Right hindlimb (tissue), 1 donor: Measurements from ENCODE around the gene CAMK2A.

Experiments used
- DNase-seq: peaks from one replicate; pipeline ENCODE4 v3.0.0-alpha.2; 2018

The CAMK2A gene

DNA sequence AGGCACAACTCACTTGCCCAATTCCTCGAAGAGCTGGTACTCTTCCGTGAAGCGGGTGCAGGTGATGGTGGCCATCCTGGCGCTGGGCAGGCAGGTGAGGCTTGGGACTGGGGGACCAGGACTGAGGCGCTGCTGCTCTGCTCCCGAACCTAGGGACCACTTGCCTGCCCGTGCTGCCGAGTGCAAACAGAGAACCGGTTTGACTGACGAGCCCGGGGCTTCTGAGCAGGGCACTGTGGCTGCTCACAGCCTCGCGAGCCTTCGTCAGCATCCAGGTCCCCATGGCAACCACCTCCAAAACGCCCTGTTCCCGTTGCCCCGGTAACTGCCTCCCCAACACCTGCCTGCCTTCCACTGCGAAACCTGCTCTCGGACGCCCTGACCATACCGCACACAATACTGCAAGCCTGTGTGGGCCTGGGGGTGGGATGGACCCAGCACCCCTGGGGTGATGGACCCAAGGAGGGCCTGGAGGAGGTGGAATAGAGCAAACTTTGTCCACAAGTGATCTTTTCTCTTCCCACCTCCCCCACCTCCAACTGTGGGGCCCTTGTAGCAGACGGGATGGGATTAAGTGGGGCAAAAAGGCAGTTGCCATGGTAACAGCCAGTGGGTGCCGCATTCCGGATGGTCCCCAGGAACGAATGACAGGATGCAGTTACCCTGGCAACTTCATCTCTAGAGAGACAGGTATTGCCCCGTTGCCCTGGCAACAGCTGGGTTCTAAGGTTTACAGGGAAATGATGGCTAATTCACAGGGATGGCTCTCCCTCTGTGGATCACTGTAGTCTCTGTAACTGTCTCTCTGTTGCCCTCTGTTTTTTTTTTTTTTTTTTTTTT is at the start of gene CAMK2A:
CAMK2A (minus strand) TSS at position 223 of the 840 bp plus-strand sequence; CDS start at position 75, 148 bp downstream.
- no peak for DNase-seq

DNA sequence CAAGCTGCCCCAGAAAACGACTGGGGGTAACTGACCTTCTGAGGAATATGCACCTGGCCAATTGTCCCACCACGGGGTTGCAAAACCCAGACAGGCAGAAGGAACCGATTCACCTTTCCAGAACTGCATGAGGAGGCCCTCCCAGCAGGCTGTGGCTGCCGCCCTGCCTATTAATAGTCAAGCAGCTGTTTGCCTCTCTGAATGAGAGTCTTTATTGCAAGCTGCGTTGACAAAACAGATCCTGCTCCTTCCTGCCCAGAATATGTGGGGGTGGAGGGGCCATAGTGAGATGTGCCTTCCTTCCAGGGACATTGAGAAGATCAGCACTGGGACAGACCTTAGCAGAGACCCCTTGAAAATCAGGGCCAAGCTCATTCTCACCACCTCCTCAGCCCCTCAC is 49.6 kb upstream of the CAMK2A start:
- DNase-seq, result peak; percentile 64

- no peak for DNase-seq
Observed at GRCh38 chr5:150338546-150338945, 49.0 kb upstream of the CAMK2A start.

GRCh38 chr5:150335778-150336177 is 46.2 kb upstream of the CAMK2A start:
- no peak for DNase-seq

DNA sequence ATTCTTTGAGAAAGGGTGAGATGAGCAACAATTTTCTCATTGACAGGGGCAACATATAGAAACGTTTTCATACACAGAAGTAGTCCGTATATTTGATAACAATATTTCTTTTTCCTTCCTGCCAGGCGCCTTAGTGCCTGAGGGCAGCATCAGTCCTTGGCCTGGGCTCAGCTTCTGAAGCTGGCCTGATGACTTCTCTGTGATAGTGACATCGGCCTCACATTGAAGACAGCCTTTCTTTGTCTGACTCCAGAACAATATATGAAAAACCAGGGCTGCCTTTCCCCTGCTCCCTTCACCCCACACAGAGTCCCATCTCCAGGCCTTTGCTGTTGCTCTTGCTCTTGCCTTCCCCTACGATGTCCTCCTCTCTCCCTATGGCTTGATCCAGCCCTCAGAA is 43.8 kb upstream of the CAMK2A start:
- DNase-seq, result no peak

GRCh38 chr5:150329881-150330876 is 40.6 kb upstream of the CAMK2A start:
- DNase-seq, result no peak

DNA sequence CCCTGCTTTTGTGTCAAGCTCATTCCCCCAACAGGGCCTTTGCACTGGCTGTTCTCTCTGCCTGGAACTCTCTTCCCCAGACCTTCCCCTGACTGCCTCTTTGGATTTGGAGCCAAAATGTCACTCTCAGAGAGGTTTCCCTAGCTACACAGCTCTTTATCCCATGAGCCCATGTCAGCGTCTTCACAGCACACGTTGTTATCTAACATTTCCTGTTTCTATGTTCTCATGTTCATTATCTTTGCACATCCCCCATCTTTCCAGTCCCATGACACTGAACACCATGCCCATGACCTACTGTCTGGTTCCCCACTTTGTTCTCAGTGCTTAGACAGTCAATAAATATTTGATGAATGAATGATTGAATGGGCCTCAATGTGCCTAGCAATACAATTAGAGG is 39.5 kb upstream of the CAMK2A start:
- DNase-seq, result no peak

- no peak for DNase-seq
Observed at GRCh38 chr5:150328515-150328914, 38.9 kb upstream of the CAMK2A start.

DNA sequence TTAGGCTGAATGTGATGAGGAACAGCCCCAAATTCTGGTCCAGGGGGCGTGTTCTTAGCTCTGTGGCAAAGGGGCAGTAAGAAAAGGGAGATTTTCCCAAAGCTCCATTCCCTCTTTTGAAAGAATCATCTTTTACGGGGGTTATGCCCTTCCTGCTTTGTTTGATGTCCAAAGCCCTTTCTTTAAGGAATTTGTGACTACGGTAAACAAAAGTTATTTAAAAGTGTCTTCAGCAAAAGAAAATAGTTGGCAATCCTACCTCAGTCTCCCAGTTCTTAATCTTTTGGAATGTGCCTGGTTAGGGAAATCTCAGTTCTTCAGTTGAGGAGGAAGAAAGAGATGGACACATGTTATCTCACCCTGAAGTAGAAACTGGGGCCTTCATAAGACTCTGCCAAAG is 37.6 kb upstream of the CAMK2A start:
- no peak for DNase-seq

- DNase-seq, result no peak
Observed at GRCh38 chr5:150326707-150327106, 37.1 kb upstream of the CAMK2A start.

GRCh38 chr5:150325426-150325825 is 35.9 kb upstream of the CAMK2A start:
- DNase-seq, result no peak

- DNase-seq, result no peak
Observed at GRCh38 chr5:150323819-150324218, 34.2 kb upstream of the CAMK2A start.

- DNase-seq, result no peak
Observed at GRCh38 chr5:150323092-150323491, 33.5 kb upstream of the CAMK2A start.

DNA sequence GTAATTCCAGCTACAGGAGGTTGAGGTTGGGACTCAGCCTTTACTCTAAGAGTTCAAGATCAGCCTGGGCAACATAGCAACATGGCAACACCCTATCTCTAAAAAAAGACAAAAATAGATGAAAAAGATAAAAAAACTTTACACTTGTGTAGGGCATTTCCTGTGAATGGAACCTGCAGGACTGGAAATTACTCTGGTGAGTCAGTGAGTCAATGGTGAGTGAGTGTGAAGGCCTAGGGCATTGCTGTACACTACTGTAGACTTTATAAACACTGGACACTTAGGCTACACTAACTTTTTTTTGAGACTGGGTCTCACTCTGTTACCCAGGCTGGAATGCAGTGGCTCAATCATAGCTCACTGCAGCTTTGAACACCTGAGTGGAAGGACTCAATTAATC is 32.6 kb upstream of the CAMK2A start:
- no peak for DNase-seq

GRCh38 chr5:150321784-150322183 is 32.2 kb upstream of the CAMK2A start:
- no peak for DNase-seq

- DNase-seq, result no peak
Observed at GRCh38 chr5:150321211-150321610, 31.6 kb upstream of the CAMK2A start.

DNA sequence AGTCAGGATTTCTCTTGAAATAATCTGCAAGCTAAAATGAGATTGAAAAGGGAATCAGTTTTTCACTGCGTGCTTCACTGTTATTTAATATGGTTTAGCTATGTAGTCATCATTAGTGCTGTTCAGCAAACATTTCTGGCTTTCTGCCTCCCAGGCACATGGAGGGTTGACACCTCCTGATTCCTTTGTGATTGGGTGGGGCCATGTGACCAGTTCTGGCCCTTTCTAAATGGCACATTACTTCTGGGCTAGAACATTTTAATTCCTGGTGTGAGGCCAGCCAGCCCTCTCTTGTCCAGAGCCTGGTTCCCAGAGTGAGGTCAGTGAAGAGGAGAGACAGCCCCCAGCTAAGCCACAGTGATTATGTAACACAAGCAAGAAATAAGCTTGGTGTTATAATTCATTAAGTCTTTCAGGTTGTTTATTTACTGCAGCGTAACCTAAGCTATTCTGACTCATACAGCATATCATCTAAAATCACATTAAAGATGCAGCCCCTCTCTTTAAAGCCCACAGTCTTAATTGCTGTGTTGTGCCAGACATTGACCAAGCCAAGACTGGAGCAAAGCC is 30.6 kb upstream of the CAMK2A start:
- peak; percentile 62 for DNase-seq

DNA sequence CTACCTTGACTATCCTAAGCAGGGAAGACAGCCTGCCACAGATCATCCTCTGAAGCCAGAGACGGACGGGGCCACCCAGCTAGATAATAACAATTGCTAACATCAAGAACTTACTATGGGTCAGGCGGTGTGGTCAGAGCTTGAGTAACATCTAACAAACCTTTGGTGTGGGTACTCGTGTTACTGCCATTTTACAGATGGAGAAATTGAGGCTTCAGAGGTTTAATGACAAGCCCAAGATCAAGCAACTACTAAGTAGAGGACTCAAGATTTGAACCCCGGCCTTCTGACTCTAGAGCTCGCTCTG is 29.9 kb upstream of the CAMK2A start:
- no peak for DNase-seq

- DNase-seq, result no peak
Observed at GRCh38 chr5:150318613-150319483, 29.3 kb upstream of the CAMK2A start.

GRCh38 chr5:150317048-150318003 is 27.8 kb upstream of the CAMK2A start:
- DNase-seq, result no peak

DNA sequence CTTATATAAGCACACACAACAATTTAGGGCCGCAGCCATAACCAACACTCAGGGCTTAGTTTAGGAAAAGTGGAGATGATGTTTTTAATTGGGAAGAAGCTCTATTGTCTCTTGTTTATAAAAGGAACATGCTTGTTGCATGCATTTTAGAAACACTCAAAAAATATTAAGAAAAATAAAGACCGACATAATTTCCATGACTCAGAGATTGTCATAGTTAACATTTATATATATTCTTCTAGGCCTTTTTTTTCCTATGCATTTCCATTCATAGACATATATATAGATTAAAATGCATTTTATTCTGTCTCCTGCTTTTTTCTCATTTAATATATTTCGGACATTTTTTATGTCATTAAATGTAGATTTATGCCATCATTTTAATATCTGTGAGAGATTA is 26.7 kb upstream of the CAMK2A start:
- DNase-seq, result no peak
